GM12872 (cell line): ENCODE data around the gene CYREN.
A peak's percentile ranks its signal among the peaks of the same experiment; 100 is the strongest.

Experiments
- TF ChIP-seq, protein P1 (sequence below): IDR thresholded peaks from 3 replicates; pipeline ENCODE4 v1.5.1; 2011; ENCODE audit warnings: low read depth, mild to moderate bottlenecking, low read length, moderate library complexity; ENCODE audit not compliant: insufficient read depth

CYREN gene

DNA sequence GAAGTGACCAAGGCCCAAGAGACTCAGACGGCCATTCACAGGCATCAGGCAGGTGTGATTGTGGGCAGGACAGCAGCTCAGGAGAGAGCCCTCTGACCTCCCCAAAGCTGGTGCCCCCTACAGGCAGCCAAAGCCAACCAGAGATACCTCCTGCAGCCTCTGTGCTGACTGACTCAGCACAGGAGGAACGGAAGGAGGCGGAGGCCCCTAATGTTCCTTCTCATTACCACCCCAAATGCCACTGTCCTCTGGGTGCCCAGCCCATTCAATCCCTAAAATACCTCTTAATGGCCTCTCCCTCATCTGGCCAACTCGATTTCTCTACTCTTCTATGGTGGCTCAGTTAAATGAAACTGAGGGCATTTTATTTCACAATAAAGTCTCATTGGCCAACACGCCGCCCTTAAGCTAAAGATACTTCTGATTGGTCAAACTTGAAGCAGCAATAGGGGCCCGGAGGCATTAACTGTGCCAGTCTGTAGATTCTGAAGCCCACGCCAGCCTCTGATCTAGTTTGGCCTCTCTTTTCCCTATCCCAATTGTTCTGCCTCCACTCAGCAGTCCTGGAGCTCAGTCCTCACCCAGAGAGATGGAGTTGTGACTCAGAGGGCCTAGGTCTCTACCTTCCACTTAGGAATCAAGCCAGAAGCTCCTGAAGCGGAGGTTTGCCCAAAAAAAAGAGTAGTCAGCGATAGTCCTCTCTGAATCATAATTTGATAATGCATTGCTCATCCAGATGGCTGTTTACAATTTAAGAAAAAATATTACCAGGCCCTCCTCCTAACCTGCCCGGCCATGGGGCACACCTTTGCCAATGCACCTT is 1.2 kb downstream of the CYREN start:
- TF ChIP-seq, protein P1, sequence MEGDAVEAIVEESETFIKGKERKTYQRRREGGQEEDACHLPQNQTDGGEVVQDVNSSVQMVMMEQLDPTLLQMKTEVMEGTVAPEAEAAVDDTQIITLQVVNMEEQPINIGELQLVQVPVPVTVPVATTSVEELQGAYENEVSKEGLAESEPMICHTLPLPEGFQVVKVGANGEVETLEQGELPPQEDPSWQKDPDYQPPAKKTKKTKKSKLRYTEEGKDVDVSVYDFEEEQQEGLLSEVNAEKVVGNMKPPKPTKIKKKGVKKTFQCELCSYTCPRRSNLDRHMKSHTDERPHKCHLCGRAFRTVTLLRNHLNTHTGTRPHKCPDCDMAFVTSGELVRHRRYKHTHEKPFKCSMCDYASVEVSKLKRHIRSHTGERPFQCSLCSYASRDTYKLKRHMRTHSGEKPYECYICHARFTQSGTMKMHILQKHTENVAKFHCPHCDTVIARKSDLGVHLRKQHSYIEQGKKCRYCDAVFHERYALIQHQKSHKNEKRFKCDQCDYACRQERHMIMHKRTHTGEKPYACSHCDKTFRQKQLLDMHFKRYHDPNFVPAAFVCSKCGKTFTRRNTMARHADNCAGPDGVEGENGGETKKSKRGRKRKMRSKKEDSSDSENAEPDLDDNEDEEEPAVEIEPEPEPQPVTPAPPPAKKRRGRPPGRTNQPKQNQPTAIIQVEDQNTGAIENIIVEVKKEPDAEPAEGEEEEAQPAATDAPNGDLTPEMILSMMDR = peak; percentile 92

DNA sequence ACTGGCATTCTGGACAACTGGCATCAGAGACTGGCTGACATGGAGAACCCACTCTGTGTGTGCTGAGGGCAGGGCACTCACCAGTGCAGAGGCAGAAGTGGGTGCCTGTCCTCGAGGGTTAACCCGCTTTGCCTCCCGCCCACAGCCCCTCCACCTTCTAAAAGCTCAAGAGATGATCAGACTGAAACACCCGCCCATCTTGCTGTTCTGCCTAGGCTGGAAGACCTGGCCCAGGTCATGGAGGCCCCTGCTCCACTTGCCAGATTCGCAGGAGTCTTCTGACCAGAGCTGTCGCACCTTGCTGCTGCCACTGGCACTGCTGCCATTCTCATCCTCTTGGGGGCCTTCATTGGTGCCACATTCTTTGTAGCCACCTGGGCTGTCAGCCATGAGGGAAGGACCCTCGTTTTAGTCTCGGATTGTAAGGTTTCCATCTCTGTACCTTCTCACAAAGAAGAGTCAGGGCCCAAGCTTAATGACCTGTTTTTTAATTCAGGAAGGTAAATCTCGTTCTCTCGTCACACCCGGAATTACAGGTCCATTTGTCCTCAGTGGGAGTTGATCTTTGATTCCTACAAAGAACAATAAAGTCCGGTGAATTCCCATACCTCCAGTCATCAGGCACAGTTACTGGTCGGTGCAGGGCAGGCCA is 1.9 kb downstream of the CYREN start:
- TF ChIP-seq, protein P1 = no peak

DNA sequence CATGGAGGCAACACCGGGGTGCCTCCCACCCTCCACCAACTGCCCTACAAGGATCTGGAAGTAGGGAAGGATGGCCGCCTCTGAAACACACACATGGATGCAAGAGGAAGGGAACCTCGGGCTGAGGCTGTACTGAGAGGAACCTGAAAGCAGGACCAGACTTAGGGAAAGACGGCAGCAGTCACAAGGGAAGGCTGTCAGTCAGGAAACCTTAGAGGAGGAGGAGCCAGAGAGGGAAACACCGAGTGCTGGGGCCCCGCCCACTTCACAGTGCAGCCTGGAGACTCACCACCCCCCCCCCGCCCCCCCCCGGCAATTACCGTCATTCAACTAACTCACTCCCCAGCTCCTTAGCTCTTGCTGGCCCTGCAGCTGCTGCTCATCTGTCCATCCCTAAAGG is 2.5 kb downstream of the CYREN start:
- TF ChIP-seq, protein P1 = no peak

DNA sequence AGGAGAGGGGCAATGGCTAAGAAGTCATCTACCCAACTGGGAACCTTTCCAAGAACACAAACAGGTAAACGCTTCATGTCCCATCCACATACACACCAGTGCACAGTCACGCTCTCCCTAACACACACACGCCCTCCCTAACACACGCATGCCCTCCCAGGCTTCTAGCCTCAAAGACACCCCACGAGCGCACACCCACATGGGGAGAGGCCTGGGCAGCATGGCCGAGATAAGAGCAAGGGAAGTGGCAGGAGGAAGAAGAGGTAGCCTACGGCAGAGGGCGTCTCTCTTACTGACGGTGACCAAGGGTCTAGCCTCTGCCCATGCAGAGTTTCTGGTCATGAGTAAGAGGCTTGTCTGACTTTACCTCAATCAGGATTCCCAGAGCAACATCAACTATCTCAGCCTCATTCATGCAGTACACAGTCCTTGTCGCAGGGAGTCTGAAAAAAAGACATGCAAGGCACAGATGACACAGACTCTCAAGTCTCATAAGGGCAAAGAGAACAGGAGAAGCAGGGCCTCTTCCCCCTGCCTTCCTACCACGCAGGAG is 3.1 kb downstream of the CYREN start:
- TF ChIP-seq, protein P1 = no peak

DNA sequence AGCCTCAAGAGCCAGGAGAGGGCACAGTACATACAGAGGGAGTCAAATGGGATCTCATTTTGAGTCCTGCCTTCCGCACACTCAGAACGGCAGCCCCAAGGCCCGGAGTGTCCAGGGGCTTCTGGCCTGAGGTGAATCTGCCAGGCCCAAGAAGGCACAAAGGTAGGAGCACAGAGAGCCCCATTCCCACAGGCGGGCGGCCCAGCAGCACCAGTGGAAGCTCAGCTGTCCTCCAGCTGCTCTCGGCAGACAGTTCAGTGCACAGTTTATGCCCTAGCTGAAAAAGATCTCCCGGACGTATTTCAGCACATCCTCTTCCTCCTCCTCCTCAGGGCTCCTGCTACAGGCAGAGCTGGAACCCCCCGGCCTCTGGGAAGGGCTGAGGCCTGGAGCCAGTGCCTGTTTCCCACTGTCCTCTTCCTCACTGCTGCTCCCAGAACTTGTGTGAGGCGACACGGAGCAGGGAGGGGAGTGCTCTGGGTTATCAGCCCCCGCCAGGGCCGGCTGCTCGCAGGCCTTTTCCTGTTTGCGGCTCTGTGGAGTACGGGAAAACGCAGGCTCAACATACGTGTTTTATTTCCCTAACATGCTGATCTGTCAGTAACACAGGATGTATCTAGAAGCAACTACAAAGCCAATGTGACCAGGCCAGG is 4.0 kb downstream of the CYREN start:
- TF ChIP-seq, protein P1 = no peak

DNA sequence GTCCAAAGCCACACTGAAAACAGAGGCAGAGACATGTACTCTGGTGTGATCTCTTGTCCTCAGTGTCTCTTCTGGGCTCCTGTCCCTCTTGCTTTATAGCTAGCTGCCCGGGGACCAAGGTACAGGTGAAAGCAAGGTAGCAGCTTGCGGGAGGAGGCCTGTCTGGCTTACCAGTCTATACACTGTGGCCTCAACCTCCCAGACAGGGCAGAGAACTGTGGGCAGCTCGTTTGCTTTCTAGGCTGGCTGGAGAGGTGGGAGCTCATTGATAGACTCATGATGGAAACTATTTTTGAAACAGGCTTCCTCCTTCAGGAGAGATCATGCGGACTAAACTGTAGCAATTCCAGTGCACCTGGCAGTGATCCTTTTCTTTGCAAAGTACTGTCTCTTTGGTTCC is 4.6 kb downstream of the CYREN start:
- TF ChIP-seq, protein P1 = no peak
